ENCODE measurements around the gene RUVBL2.
A peak's percentile ranks its signal among the peaks of the same experiment; 100 is the strongest.

The RUVBL2 gene

GRCh38 chr19:48993175-48994034 lies at the start of gene RUVBL2, which contains the start of gene GYS1:
TSS of gene RUVBL2 (plus strand) at chr19:48993887. CDS start at chr19:48993912, 25 bp downstream.
TSS of gene GYS1 (minus strand) at chr19:48993309. CDS start at chr19:48993112, 197 bp downstream.
- Histone ChIP-seq H3K27me3 (ENCODE audit: low read depth, low read length) (no peaks in the 10 kb centered on the region), H3K4me2 (ENCODE audit: low read length) (peak within 1 kb of the TSS; percentile 93), H3K27ac (ENCODE audit: low read length) (peak within 1 kb of the TSS; percentile 79), H3K79me2 (ENCODE audit: low read length) (peaks cover 66% of the 10 kb centered on the region), H3K36me3 (replicated peaks; ENCODE audit: low read depth, low read length) (peaks cover 7% of the 10 kb centered on the region), H4K20me1 (ENCODE audit: insufficient read depth, low read length) (peaks cover 11% of the 10 kb centered on the region), H3K4me3 (ENCODE audit: low read length) (peak within 1 kb of the TSS; percentile 85), H3K9me3 (ENCODE audit: insufficient read depth, low read length) (no peaks in the 10 kb centered on the region), H2AFZ (ENCODE audit: low read depth, low read length) (0 out of 2 replicates have a peak within 1 kb of the TSS, but pooled peaks have one; percentile 29), H3K9ac (ENCODE audit: low read length) (peak within 1 kb of the TSS; percentile 84), H3K4me1 (ENCODE audit: low read length) (peaks cover 16% of the 10 kb centered on the region)
- no peak for TF ChIP-seq EZH2phosphoT487 (IDR thresholded peaks at IDR 0.05; ENCODE audit: low read depth)
- TF ChIP-seq, protein P1, sequence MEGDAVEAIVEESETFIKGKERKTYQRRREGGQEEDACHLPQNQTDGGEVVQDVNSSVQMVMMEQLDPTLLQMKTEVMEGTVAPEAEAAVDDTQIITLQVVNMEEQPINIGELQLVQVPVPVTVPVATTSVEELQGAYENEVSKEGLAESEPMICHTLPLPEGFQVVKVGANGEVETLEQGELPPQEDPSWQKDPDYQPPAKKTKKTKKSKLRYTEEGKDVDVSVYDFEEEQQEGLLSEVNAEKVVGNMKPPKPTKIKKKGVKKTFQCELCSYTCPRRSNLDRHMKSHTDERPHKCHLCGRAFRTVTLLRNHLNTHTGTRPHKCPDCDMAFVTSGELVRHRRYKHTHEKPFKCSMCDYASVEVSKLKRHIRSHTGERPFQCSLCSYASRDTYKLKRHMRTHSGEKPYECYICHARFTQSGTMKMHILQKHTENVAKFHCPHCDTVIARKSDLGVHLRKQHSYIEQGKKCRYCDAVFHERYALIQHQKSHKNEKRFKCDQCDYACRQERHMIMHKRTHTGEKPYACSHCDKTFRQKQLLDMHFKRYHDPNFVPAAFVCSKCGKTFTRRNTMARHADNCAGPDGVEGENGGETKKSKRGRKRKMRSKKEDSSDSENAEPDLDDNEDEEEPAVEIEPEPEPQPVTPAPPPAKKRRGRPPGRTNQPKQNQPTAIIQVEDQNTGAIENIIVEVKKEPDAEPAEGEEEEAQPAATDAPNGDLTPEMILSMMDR (IDR thresholded peaks at IDR 0.05; ENCODE audit: low read depth, low read length), result peak; percentile 74

DNA sequence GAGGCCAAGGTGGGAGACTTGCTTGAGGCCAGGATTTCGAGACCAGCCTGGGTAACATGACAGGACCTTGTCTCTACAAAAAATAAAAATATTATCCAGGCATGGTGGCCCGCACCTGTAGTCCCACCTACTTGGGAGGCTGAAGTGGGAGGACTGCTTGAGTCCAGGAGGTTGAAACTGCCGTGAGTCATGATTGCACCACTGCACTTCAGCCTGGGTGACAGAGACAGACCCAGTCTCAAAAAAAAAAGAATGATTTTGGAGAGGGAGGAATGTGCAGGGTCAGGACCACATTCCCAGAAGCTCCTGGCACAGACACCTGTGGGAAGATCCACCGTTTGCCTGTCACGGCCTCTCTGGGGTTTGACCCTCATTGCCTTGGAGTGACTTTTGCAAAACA lies 48.3 kb upstream of the RUVBL2 start:
- H4K20me1 ChIP-seq (ENCODE audit: insufficient read depth, low read length), result no peaks in the 10 kb centered on the region
- H3K4me2 ChIP-seq (ENCODE audit: low read length), result no peak overlapping the region
- TF ChIP-seq, protein P1 (IDR thresholded peaks at IDR 0.05; ENCODE audit: low read depth, low read length), result no peak
- TF ChIP-seq EZH2phosphoT487 (IDR thresholded peaks at IDR 0.05; ENCODE audit: low read depth), result no peak
- H2AFZ ChIP-seq (ENCODE audit: low read depth, low read length), result no peak overlapping the region
- H3K27ac ChIP-seq (ENCODE audit: low read length), result no peak overlapping the region
- no peaks in the 10 kb centered on the region for H3K27me3 ChIP-seq (ENCODE audit: low read depth, low read length)
- H3K36me3 ChIP-seq (replicated peaks; ENCODE audit: low read depth, low read length), result peaks cover 5% of the 10 kb centered on the region
- H3K4me1 ChIP-seq (ENCODE audit: low read length), result no peaks in the 10 kb centered on the region
- no peaks in the 10 kb centered on the region for H3K79me2 ChIP-seq (ENCODE audit: low read length)
- H3K9me3 ChIP-seq (ENCODE audit: insufficient read depth, low read length), result peaks cover 15% of the 10 kb centered on the region; the same call in 1 of the 2 replicates
- no peak overlapping the region for H3K4me3 ChIP-seq (ENCODE audit: low read length)
- H3K9ac ChIP-seq (ENCODE audit: low read length), result no peak overlapping the region

DNA sequence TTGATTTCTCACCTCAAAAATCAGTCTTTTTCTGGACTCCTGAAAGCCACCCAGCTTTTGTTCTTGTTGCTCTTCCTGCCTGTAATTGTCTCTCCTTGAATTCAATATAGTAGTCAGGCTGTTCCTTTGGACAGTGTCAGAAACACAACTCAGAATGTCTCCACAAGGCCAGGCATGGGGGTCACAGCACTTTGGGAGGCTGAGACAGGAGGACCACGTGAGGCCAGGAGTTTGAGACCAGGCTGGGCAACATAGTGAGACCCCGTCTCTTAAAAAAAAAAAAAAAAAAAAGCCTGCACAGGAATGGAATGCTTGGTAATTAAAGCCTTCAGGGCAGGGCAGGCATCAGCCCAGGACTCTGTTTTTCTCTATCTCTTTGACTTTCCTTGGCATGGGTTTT lies 47.9 kb upstream of the RUVBL2 start:
- Histone ChIP-seq H3K4me2 (ENCODE audit: low read length) (no peak overlapping the region), H3K4me3 (ENCODE audit: low read length) (no peak overlapping the region), H3K27ac (ENCODE audit: low read length) (no peak overlapping the region), H3K79me2 (ENCODE audit: low read length) (no peaks in the 10 kb centered on the region), H3K9me3 (ENCODE audit: insufficient read depth, low read length) (peaks cover 14% of the 10 kb centered on the region; the same call in 1 of the 2 replicates), H2AFZ (ENCODE audit: low read depth, low read length) (no peak overlapping the region), H3K4me1 (ENCODE audit: low read length) (no peaks in the 10 kb centered on the region), H3K27me3 (ENCODE audit: low read depth, low read length) (no peaks in the 10 kb centered on the region), H3K9ac (ENCODE audit: low read length) (no peak overlapping the region), H4K20me1 (ENCODE audit: insufficient read depth, low read length) (no peaks in the 10 kb centered on the region), H3K36me3 (replicated peaks; ENCODE audit: low read depth, low read length) (peaks cover 5% of the 10 kb centered on the region)
- no peak for TF ChIP-seq EZH2phosphoT487 (IDR thresholded peaks at IDR 0.05; ENCODE audit: low read depth)
- TF ChIP-seq, protein P1 (IDR thresholded peaks at IDR 0.05; ENCODE audit: low read depth, low read length), result no peak

DNA sequence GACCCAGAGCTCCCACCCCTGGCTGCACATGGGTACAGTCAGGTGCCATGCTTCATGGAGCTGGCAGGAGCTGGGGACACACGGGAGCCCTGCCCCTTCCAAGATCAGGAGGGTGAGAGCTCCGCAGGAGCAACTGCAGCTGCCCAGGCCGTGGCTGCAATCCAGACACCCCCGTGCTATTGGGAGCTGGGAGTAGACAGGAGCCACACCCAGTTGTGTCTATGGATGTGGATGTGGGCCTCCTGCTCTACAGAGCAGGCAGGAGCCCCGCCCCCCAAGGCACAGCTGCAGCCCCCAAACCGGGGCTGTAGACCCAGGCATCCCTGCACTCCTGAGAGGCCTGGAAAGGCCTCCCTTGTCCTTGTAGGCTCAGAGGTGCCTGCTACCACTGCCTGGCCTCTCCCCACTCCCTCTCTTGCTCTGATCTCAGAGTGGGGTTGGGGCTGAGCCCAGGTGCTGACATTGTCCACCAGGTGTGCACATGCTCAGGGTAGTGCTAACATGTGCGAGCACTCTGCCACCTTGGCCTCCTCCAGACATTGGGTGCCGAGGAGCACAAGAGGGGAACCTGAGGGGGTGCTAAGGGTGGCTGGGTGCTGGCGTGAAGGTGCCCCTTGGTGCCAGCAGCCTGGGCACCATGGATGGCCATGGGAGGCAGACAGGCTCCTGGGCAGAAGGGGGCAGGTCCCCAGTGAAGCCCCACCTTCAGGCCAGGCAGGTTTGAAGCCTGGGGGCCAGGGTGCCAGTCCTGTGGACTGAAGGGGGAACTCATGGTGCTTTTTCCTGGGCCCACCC lies 47.0 kb upstream of the RUVBL2 start:
- H3K9ac ChIP-seq (ENCODE audit: low read length), result no peak overlapping the region
- H3K27ac ChIP-seq (ENCODE audit: low read length), result no peak overlapping the region
- no peaks in the 10 kb centered on the region for H3K4me1 ChIP-seq (ENCODE audit: low read length)
- no peaks in the 10 kb centered on the region for H3K27me3 ChIP-seq (ENCODE audit: low read depth, low read length)
- peaks cover 8% of the 10 kb centered on the region; the same call in 1 of the 2 replicates for H3K9me3 ChIP-seq (ENCODE audit: insufficient read depth, low read length)
- no peak overlapping the region for H2AFZ ChIP-seq (ENCODE audit: low read depth, low read length)
- no peak overlapping the region for H3K4me3 ChIP-seq (ENCODE audit: low read length)
- H3K79me2 ChIP-seq (ENCODE audit: low read length), result no peaks in the 10 kb centered on the region
- no peak for TF ChIP-seq EZH2phosphoT487 (IDR thresholded peaks at IDR 0.05; ENCODE audit: low read depth)
- TF ChIP-seq, protein P1 (IDR thresholded peaks at IDR 0.05; ENCODE audit: low read depth, low read length), result no peak
- no peaks in the 10 kb centered on the region for H4K20me1 ChIP-seq (ENCODE audit: insufficient read depth, low read length)
- H3K36me3 ChIP-seq (replicated peaks; ENCODE audit: low read depth, low read length), result peaks cover 5% of the 10 kb centered on the region
- H3K4me2 ChIP-seq (ENCODE audit: low read length), result no peak overlapping the region
